ENCODE results near the gene ZFP57.
"Not testable (repeated sequence)": the region's sequence is repeated elsewhere in the genome, so short reads cannot be mapped to it uniquely, and the experiment has no call there.

ZFP57 gene

GRCh38 chr6:29694637-29695036, 13.7 kb upstream of the ZFP57 start:
- DNase-seq: no peak

- no peak for DNase-seq
Observed at GRCh38 chr6:29685718-29686326, 4.9 kb upstream of the ZFP57 start.

- no peak for DNase-seq
Observed at GRCh38 chr6:29681811-29682210, 859 bp upstream of the ZFP57 start.

GRCh38 chr6:29680416-29680815, 536 bp downstream of the ZFP57 start:
- DNase-seq: no peak

GRCh38 chr6:29679962-29680361, 990 bp downstream of the ZFP57 start:
- no peak for DNase-seq

GRCh38 chr6:29678114-29678513, 2.8 kb downstream of the ZFP57 start:
- DNase-seq: no peak

- no peak for DNase-seq
Observed at GRCh38 chr6:29676981-29677601, 3.9 kb downstream of the ZFP57 start.

- no peak for DNase-seq
Observed at GRCh38 chr6:29675561-29675960, 5.4 kb downstream of the ZFP57 start.

- DNase-seq: no peak
Observed at GRCh38 chr6:29674008-29674407, 6.9 kb downstream of the ZFP57 start.

- DNase-seq: no peak
Observed at GRCh38 chr6:29673161-29673560, 7.8 kb downstream of the ZFP57 start.

GRCh38 chr6:29672116-29672515, 8.8 kb downstream of the ZFP57 start:
- not testable (repeated sequence) for DNase-seq

GRCh38 chr6:29671026-29671425, 9.9 kb downstream of the ZFP57 start:
- DNase-seq: no peak

GRCh38 chr6:29667158-29667557, 13.8 kb downstream of the ZFP57 start:
- no peak for DNase-seq

- DNase-seq: no peak
Observed at GRCh38 chr6:29666826-29667130, 14.2 kb downstream of the ZFP57 start.

GRCh38 chr6:29665942-29666825, 14.8 kb downstream of the ZFP57 start:
- DNase-seq: no peak

GRCh38 chr6:29663300-29664042, 17.5 kb downstream of the ZFP57 start:
- no peak for DNase-seq

GRCh38 chr6:29661502-29662141, 19.3 kb downstream of the ZFP57 start:
- DNase-seq: not testable (repeated sequence)

- no peak for DNase-seq
Observed at GRCh38 chr6:29661071-29661470, 19.9 kb downstream of the ZFP57 start.

- no peak for DNase-seq
Observed at GRCh38 chr6:29656798-29657197, 24.2 kb downstream of the ZFP57 start, which contains the start of gene MOG. Gene MOG, plus strand, starts transcription at chr6:29657092. Its CDS starts 118 bp downstream, at chr6:29657210.

- no peak for DNase-seq
Observed at GRCh38 chr6:29656157-29656556, 24.8 kb downstream of the ZFP57 start.

GRCh38 chr6:29655658-29656057, 25.3 kb downstream of the ZFP57 start:
- no peak for DNase-seq

- peak; percentile 24 for DNase-seq
Observed at GRCh38 chr6:29653452-29654038, 27.4 kb downstream of the ZFP57 start.

Data from activated CD4-positive, alpha-beta T cell treated with anti-CD3 and anti-CD28 coated beads, Interleukin-2, amount 50 U/mL, for 1 hour (primary cell).